Pons (tissue), 1 donor: ENCODE measurements around the gene LPA.

Source experiments
- DNase-seq: peaks from one replicate; pipeline ENCODE4 v3.0.0-alpha.2; 2016; ENCODE audit warnings: low spot score

The LPA gene

GRCh38 chr6:160519603-160520042 is 144.5 kb downstream of the LPA start:
- no peak for DNase-seq

GRCh38 chr6:160519133-160519532 is 144.9 kb downstream of the LPA start:
- DNase-seq, result no peak

- no peak for DNase-seq
These were observed 150.2 kb downstream of the LPA start for GRCh38 chr6:160513836-160514235.

- DNase-seq, result no peak
These were observed 153.0 kb downstream of the LPA start for GRCh38 chr6:160510976-160511617.

- no peak for DNase-seq
These were observed 153.9 kb downstream of the LPA start for GRCh38 chr6:160510199-160510598.

GRCh38 chr6:160509610-160510009 is 154.5 kb downstream of the LPA start:
- DNase-seq, result no peak

GRCh38 chr6:160508599-160508998 is 155.5 kb downstream of the LPA start:
- DNase-seq, result no peak

GRCh38 chr6:160507420-160507819 is 156.7 kb downstream of the LPA start:
- DNase-seq, result no peak

GRCh38 chr6:160505970-160506369 is 158.1 kb downstream of the LPA start:
- DNase-seq, result no peak

GRCh38 chr6:160500639-160501038 is 163.4 kb downstream of the LPA start:
- no peak for DNase-seq

GRCh38 chr6:160494576-160494975 is 169.5 kb downstream of the LPA start:
- DNase-seq, result no peak

GRCh38 chr6:160489091-160489490 is 175.0 kb downstream of the LPA start:
- DNase-seq, result no peak

GRCh38 chr6:160487116-160487515 is 177.0 kb downstream of the LPA start:
- DNase-seq, result no peak
